A549 (cell line): Measurements from ENCODE around the gene TEX36.

Experiments
- CTCF ChIP-seq: fragments of >200 bp; sonication (Bioruptor Twin); formaldehyde crosslinking; IDR thresholded peaks from 3 replicates; pipeline ENCODE4 v1.5.1; 2016
- ESRRA ChIP-seq: fragments of 150-350 bp; IDR thresholded peaks from 2 replicates; pipeline ENCODE4 v1.6.1; 2014; ENCODE audit warnings: mild to moderate bottlenecking, low read length, borderline replicate concordance
- FOSL2 ChIP-seq, 2 experiments: fragments of 450-650 bp in 1 of 2; fragments of >200 bp in 1 of 2; sonication (Bioruptor Twin) in 1 of 2; formaldehyde crosslinking; IDR thresholded peaks; 2 replicates each; pipeline versions ENCODE4 v1.5.0 to v1.6.1; 2016 to 2020; ENCODE audit warnings: mild to moderate bottlenecking in 1 of 2, moderate library complexity in 1 of 2
- MAZ ChIP-seq: fragments of 150-350 bp; IDR thresholded peaks from 2 replicates; pipeline ENCODE4 v1.6.1; 2014; ENCODE audit warnings: antibody characterized with exemption, low read depth, low read length, borderline replicate concordance
- POLR2A ChIP-seq: IDR thresholded peaks from 2 replicates; pipeline ENCODE4 v1.6.1; 2012; ENCODE audit warnings: mild to moderate bottlenecking, low read length
- REST ChIP-seq: fragments of 200-600 bp; sonication (generic); IDR thresholded peaks from 2 replicates; pipeline ENCODE4 v1.6.1; 2016; ENCODE audit warnings: antibody characterized with exemption, mild to moderate bottlenecking, moderate library complexity
- SREBF2 ChIP-seq: fragments of 450-650 bp; IDR thresholded peaks from 2 replicates; pipeline ENCODE4 v1.6.1; 2014; ENCODE audit warnings: mild to moderate bottlenecking, moderate library complexity

- TF ChIP-seq CTCF (no peak), ESRRA (no peak), MAZ (no peak), FOSL2 (IDR thresholded peaks at IDR 0.05) (no peak), FOSL2 (CRISPR knock-in tag; IDR thresholded peaks at IDR 0.05) (no peak), REST (no peak), SREBF2 (no peak), POLR2A (no peak)
Measured at GRCh38 chr10:125627646-125628045, 55.3 kb downstream of the TEX36 start.
